ENCODE results near the gene GALNT2. TPM values are rescaled to one million over a fixed set of nuclear protein-coding genes. Genes with fewer than 3 reads are reported as not detected.

The GALNT2 gene
- total RNA-seq, 2 donors from 2014 or later = 29.9 to 39.5 TPM

DNA sequence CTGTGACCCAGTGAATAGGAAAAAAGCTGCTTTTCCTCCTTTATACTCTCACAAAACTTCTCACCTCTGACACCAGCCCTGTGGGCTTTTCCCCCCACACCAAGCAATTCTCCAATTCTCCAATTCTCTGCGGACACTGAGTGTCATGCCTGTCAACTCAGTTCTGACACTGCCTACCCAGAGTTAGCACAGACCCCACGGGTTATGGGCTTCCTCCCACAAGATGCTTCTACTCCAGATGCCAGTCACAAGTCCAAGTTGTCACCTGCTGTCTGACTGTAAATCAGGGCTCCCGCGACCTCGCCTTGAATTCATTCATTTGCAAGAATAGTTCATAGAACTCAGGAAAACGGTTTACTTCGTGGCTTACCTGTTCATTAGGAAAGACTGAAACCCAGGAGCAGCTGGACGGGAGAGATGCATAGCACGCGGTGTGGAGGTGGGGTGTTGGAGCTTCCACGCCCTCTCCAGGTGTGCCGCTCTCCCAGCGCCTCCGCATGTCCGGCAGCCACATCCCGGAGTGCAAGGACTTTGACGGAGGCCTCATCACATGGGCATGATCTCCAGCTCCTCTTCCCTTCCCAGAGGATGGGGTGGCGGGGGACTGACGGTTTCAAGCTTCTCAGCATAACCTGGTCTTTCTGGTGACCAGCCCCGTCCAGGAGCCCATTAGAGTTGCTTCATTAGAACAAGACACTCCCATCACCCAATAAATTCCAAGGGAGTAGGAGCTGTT lies 204.4 kb downstream of the GALNT2 start:
- H3K4me3 ChIP-seq = no peak overlapping the region
- H3K27me3 ChIP-seq = no peaks in the 10 kb centered on the region
- peak overlapping the region in 1 of 2 donors; percentile 67 for H3K27ac ChIP-seq
- no peak for TF ChIP-seq CTCF (IDR thresholded peaks at IDR 0.05)
- DNase-seq (ENCODE audit: low spot score) = no peak
- no peaks in the 10 kb centered on the region for H3K9me3 ChIP-seq
- H3K4me1 ChIP-seq = peaks cover 0 to 28% of the 10 kb centered on the region in 2 donors
- peaks cover 20% of the 10 kb centered on the region for H3K36me3 ChIP-seq

DNA sequence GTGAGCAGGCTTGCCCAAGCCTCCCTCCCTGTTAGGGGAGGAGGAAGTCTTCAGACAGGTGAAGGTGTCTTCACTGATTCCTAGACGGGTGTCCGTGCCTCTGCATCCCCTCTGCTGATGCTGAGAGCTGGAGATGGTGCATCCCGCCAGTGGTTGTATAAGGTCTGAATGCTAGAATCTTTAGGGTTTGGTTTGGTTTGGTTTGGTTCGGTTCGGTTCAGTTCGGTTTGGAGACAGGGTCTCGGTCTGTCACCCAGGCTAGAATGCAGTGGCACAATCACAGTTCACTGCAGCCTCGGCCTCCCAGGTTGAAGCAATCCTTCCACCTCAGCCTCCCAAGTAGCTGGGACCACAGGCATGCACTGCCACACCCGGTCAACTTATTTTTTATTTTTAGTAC lies 205.5 kb downstream of the GALNT2 start:
- Histone ChIP-seq H3K4me1 (peaks cover 0 to 28% of the 10 kb centered on the region in 2 donors), H3K27ac (no peak overlapping the region), H3K27me3 (no peaks in the 10 kb centered on the region), H3K9me3 (no peaks in the 10 kb centered on the region), H3K36me3 (peaks cover 31% of the 10 kb centered on the region), H3K4me3 (no peak overlapping the region)
- TF ChIP-seq CTCF (IDR thresholded peaks at IDR 0.05) = no peak
- no peak for DNase-seq (ENCODE audit: low spot score)

GRCh38 chr1:230273141-230273710 lies 206.2 kb downstream of the GALNT2 start:
- no peak for DNase-seq (ENCODE audit: low spot score)
- Histone ChIP-seq H3K27ac (no peak overlapping the region), H3K4me3 (no peak overlapping the region), H3K9me3 (no peaks in the 10 kb centered on the region), H3K4me1 (peaks cover 0 to 28% of the 10 kb centered on the region in 2 donors), H3K27me3 (no peaks in the 10 kb centered on the region), H3K36me3 (peaks cover 32% of the 10 kb centered on the region)
- TF ChIP-seq CTCF (IDR thresholded peaks at IDR 0.05) = no peak

GRCh38 chr1:230274254-230274653 lies 207.2 kb downstream of the GALNT2 start:
- DNase-seq (ENCODE audit: low spot score) = no peak
- peaks cover 0 to 22% of the 10 kb centered on the region in 2 donors for H3K4me1 ChIP-seq
- no peaks in the 10 kb centered on the region for H3K27me3 ChIP-seq
- TF ChIP-seq CTCF (IDR thresholded peaks at IDR 0.05) = no peak
- no peak overlapping the region for H3K27ac ChIP-seq
- no peak overlapping the region for H3K4me3 ChIP-seq
- H3K36me3 ChIP-seq = peaks cover 32% of the 10 kb centered on the region
- H3K9me3 ChIP-seq = no peaks in the 10 kb centered on the region

- TF ChIP-seq CTCF (IDR thresholded peaks at IDR 0.05) = no peak
- no peak overlapping the region for H3K27ac ChIP-seq
Measured at GRCh38 chr1:230276401-230276800, 209.4 kb downstream of the GALNT2 start.

More at GRCh38 chr1:230276401-230276800, 209.4 kb downstream of the GALNT2 start:
- H3K4me3 ChIP-seq = no peak overlapping the region
- no peaks in the 10 kb centered on the region for H3K9me3 ChIP-seq
- no peak for DNase-seq (ENCODE audit: low spot score)
- no peaks in the 10 kb centered on the region for H3K27me3 ChIP-seq
- H3K36me3 ChIP-seq = peaks cover 46% of the 10 kb centered on the region
- peaks cover 0 to 2% of the 10 kb centered on the region in 2 donors for H3K4me1 ChIP-seq
